ENCODE data around the gene HOXA9. TPM values are rescaled to one million over a fixed set of nuclear protein-coding genes. Genes with fewer than 3 reads are reported as not detected.

The HOXA9 gene
- total RNA-seq, 1 experiment from 2014 or later: 6.9 TPM

- no TSS peak for BruUV-seq (replicated peaks)
- POLR2A ChIA-PET: no interaction called here
- no peak for DNase-seq (ENCODE audit: unreplicated experiment)
- Mint-ChIP-seq H3K27ac (ENCODE audit: low read depth, unreplicated experiment) (no peak overlapping the region), H3K4me3 (ENCODE audit: unreplicated experiment) (no peak overlapping the region), H3K9me3 (ENCODE audit: unreplicated experiment) (no peaks in the 10 kb centered on the region), H3K36me3 (ENCODE audit: insufficient read depth, unreplicated experiment) (no peaks in the 10 kb centered on the region), H3K27me3 (ENCODE audit: insufficient read depth, unreplicated experiment) (peaks cover 70% of the 10 kb centered on the region), H3K4me1 (ENCODE audit: insufficient read depth, unreplicated experiment) (no peaks in the 10 kb centered on the region)
- intact Hi-C loops (cut with micrococcal nuclease): no loop called here
- CTCF ChIA-PET: interaction anchor here (0.5 to 1.3 kb wide), 3 partner anchors 24 to 446 kb away, joined by 3 to 7 read pairs (median 3); no protein-coding TSS in a partner anchor
- TF ChIP-seq CTCF (IDR thresholded peaks at IDR 0.05; ENCODE audit: unreplicated experiment): no peak
Observed at GRCh38 chr7:27203365-27203953, 38.1 kb upstream of the HOXA9 start.

- no peak overlapping the region for H3K27ac Mint-ChIP-seq (ENCODE audit: low read depth, unreplicated experiment)
- ChIA-PET CTCF (interaction anchor here (0.5 to 1.3 kb wide), 4 partner anchors 374 to 498 kb away, joined by 3 to 7 read pairs (median 4); no protein-coding TSS in a partner anchor), POLR2A (no interaction called here)
- TF ChIP-seq CTCF (IDR thresholded peaks at IDR 0.05; ENCODE audit: unreplicated experiment): no peak
- H3K4me1 Mint-ChIP-seq (ENCODE audit: insufficient read depth, unreplicated experiment): no peaks in the 10 kb centered on the region
- H3K4me3 Mint-ChIP-seq (ENCODE audit: unreplicated experiment): no peak overlapping the region
- BruUV-seq (replicated peaks): no TSS peak
- no peak for DNase-seq (ENCODE audit: unreplicated experiment)
- no peaks in the 10 kb centered on the region for H3K9me3 Mint-ChIP-seq (ENCODE audit: unreplicated experiment)
- intact Hi-C loops (cut with micrococcal nuclease): no loop called here
- no peaks in the 10 kb centered on the region for H3K36me3 Mint-ChIP-seq (ENCODE audit: insufficient read depth, unreplicated experiment)
- H3K27me3 Mint-ChIP-seq (ENCODE audit: insufficient read depth, unreplicated experiment): peaks cover 77% of the 10 kb centered on the region
Observed at GRCh38 chr7:27202862-27203134, 37.5 kb upstream of the HOXA9 start.

GRCh38 chr7:27202018-27202861 is 36.9 kb upstream of the HOXA9 start:
- H3K27ac Mint-ChIP-seq (ENCODE audit: low read depth, unreplicated experiment): no peak overlapping the region
- peaks cover 81% of the 10 kb centered on the region for H3K27me3 Mint-ChIP-seq (ENCODE audit: insufficient read depth, unreplicated experiment)
- no TSS peak for BruUV-seq (replicated peaks)
- H3K4me3 Mint-ChIP-seq (ENCODE audit: unreplicated experiment): no peak overlapping the region
- CTCF ChIA-PET: interaction anchor here (0.6 to 1.3 kb wide), 3 partner anchors 375 to 499 kb away, joined by 3 to 7 read pairs (median 4); no protein-coding TSS in a partner anchor
- DNase-seq (ENCODE audit: unreplicated experiment): no peak
- POLR2A ChIA-PET: no interaction called here
- no peaks in the 10 kb centered on the region for H3K9me3 Mint-ChIP-seq (ENCODE audit: unreplicated experiment)
- no peaks in the 10 kb centered on the region for H3K36me3 Mint-ChIP-seq (ENCODE audit: insufficient read depth, unreplicated experiment)
- H3K4me1 Mint-ChIP-seq (ENCODE audit: insufficient read depth, unreplicated experiment): no peaks in the 10 kb centered on the region
- intact Hi-C loops (cut with micrococcal nuclease): no loop called here
- TF ChIP-seq CTCF (IDR thresholded peaks at IDR 0.05; ENCODE audit: unreplicated experiment): no peak

GRCh38 chr7:27201580-27202017 is 36.3 kb upstream of the HOXA9 start:
- Mint-ChIP-seq H3K27me3 (ENCODE audit: insufficient read depth, unreplicated experiment) (peaks cover 78% of the 10 kb centered on the region), H3K27ac (ENCODE audit: low read depth, unreplicated experiment) (no peak overlapping the region), H3K4me3 (ENCODE audit: unreplicated experiment) (no peak overlapping the region), H3K36me3 (ENCODE audit: insufficient read depth, unreplicated experiment) (no peaks in the 10 kb centered on the region), H3K9me3 (ENCODE audit: unreplicated experiment) (no peaks in the 10 kb centered on the region), H3K4me1 (ENCODE audit: insufficient read depth, unreplicated experiment) (no peaks in the 10 kb centered on the region)
- intact Hi-C loops (cut with micrococcal nuclease): no loop called here
- TF ChIP-seq CTCF (IDR thresholded peaks at IDR 0.05; ENCODE audit: unreplicated experiment): no peak
- BruUV-seq (replicated peaks): no TSS peak
- no peak for DNase-seq (ENCODE audit: unreplicated experiment)
- POLR2A ChIA-PET: no interaction called here
- CTCF ChIA-PET: interaction anchor here (0.6 to 2.0 kb wide), 2 partner anchors 131 to 374 kb away, joined by 3 to 7 read pairs; no protein-coding TSS in a partner anchor
